Fibroblast of lung (primary cell): ENCODE measurements around the gene ISG15. TPM values are rescaled to one million over a fixed set of nuclear protein-coding genes. Genes with fewer than 3 reads are reported as not detected.

Experiments
- DNase-seq, 2 donors: peaks; one replicate each; pipeline versions ENCODE4 v3.0.0 to v3.0.0-alpha.2; 2010; ENCODE audit warnings: low read depth in 2 of 2
- H2AFZ ChIP-seq: 2 replicates; pipeline ENCODE4 v1.5.1; 2012; ENCODE audit warnings: low read length, control low read depth, inconsistent platforms
- H3K27ac ChIP-seq: 2 replicates; pipeline ENCODE4 v1.5.1; 2011; ENCODE audit warnings: low read length, control low read depth; ENCODE audit not compliant: insufficient read depth
- H3K27me3 ChIP-seq: 2 replicates; pipeline ENCODE4 v1.5.1; 2011; ENCODE audit warnings: mild to moderate bottlenecking, low read length; ENCODE audit not compliant: control insufficient read depth, insufficient read depth
- H3K36me3 ChIP-seq: 2 replicates; pipeline ENCODE4 v1.5.1; 2011; ENCODE audit warnings: low read length; ENCODE audit not compliant: control insufficient read depth, insufficient read depth
- H3K4me1 ChIP-seq: 2 replicates; pipeline ENCODE4 v1.5.1; 2011; ENCODE audit warnings: low read length; ENCODE audit not compliant: control insufficient read depth, insufficient read depth; ENCODE audit errors: extremely low read depth
- H3K4me2 ChIP-seq: 2 replicates; pipeline ENCODE4 v1.5.1; 2011; ENCODE audit warnings: low read length, control low read depth; ENCODE audit not compliant: insufficient read depth; ENCODE audit errors: extremely low read depth
- H3K4me3 ChIP-seq, 4 experiments: fragments of 200-600 bp in 1 of 4; sonication (generic) in 1 of 4; replicated peaks in 1 of 4; 2 replicates each; pipeline ENCODE4 v1.5.1; 2011 to 2016; ENCODE audit warnings: low read length in 4 of 4, low read depth in 3 of 4, mild to moderate bottlenecking in 3 of 4, control low read depth in 2 of 4, inconsistent platforms in 1 of 4, mixed read lengths in 1 of 4; ENCODE audit not compliant: insufficient read depth in 1 of 4; ENCODE audit errors: control extremely low read depth in 1 of 4
- H3K79me2 ChIP-seq: 2 replicates; pipeline ENCODE4 v1.5.1; 2012; ENCODE audit warnings: mild to moderate bottlenecking, low read length, inconsistent platforms; ENCODE audit not compliant: control insufficient read depth, insufficient read depth
- H3K9ac ChIP-seq: 2 replicates; pipeline ENCODE4 v1.5.1; 2011; ENCODE audit warnings: mild to moderate bottlenecking, low read length, control low read depth; ENCODE audit not compliant: insufficient read depth
- H3K9me3 ChIP-seq: 2 replicates; pipeline ENCODE4 v1.5.1; 2012; ENCODE audit warnings: low read depth, low read length; ENCODE audit not compliant: control insufficient read depth, insufficient read depth
- H4K20me1 ChIP-seq: 2 replicates; pipeline ENCODE4 v1.5.1; 2011; ENCODE audit warnings: low read length; ENCODE audit not compliant: control insufficient read depth, insufficient read depth; ENCODE audit errors: extremely low read depth
- CTCF ChIP-seq, 2 donors: IDR thresholded peaks in 1 of 2; conservative IDR thresholded peaks in 1 of 2; 1 replicate in 1 of 2; 2 replicates in 1 of 2; pipeline ENCODE4 v1.5.1; 2011 to 2012; ENCODE audit warnings: low read length in 2 of 2, control low read depth in 1 of 2, inconsistent platforms in 1 of 2, low read depth in 1 of 2, mild to moderate bottlenecking in 1 of 2
- EZH2 ChIP-seq: IDR thresholded peaks from 2 replicates; pipeline ENCODE4 v1.5.1; 2012; ENCODE audit warnings: low read length, control low read depth, mild to moderate bottlenecking; ENCODE audit errors: missing control alignments
- polyA plus RNA-seq, 2 donors: library from polyadenylated mRNA; depleted of rRNA in 1 of 2; stranded (reverse) in 1 of 2; unstranded in 1 of 2; fragments of >200 nt; gene quantifications; 2 replicates each; pipeline ENCODE4 v1.2.1, GENCODE V29; 2011 to 2012; ENCODE audit warnings: missing spikeins in 1 of 2
- total RNA-seq: library from RNA; depleted of rRNA; stranded (reverse); fragments of >200 nt; gene quantifications from 2 replicates; pipeline ENCODE4 v1.2.1, GENCODE V29; 2014

The ISG15 gene
- total and polyA plus RNA-seq, 2 donors (not counting 1 experiment from before 2014, with no cell fraction given) = 24.2 to 93.3 TPM

- Histone ChIP-seq H3K9ac (no peak overlapping the region), H2AFZ (no peak overlapping the region), H4K20me1 (no peaks in the 10 kb centered on the region), H3K79me2 (no peaks in the 10 kb centered on the region), H3K36me3 (peaks cover 11% of the 10 kb centered on the region), H3K4me1 (no peaks in the 10 kb centered on the region), H3K27me3 (no peaks in the 10 kb centered on the region), H3K27ac (no peak overlapping the region), H3K9me3 (no peaks in the 10 kb centered on the region), H3K4me3 (no peak overlapping the region), H3K4me2 (no peak overlapping the region)
- no peak for DNase-seq
- TF ChIP-seq CTCF (conservative IDR thresholded peaks at IDR 0.05 in 1 of 2, IDR thresholded peaks at IDR 0.05 in 1 of 2; ENCODE audit: low read depth in 1 of 2, low read length in 2 of 2) (no peak), EZH2 (no peak)
These were observed 33.5 kb downstream of the ISG15 start for GRCh38 chr1:1046767-1047166.

GRCh38 chr1:1047407-1047806, 34.1 kb downstream of the ISG15 start:
- H3K27ac ChIP-seq = no peak overlapping the region
- H3K27me3 ChIP-seq = no peaks in the 10 kb centered on the region
- H4K20me1 ChIP-seq = no peaks in the 10 kb centered on the region
- no peaks in the 10 kb centered on the region for H3K79me2 ChIP-seq
- H3K4me1 ChIP-seq = no peaks in the 10 kb centered on the region
- H3K9me3 ChIP-seq = no peaks in the 10 kb centered on the region
- TF ChIP-seq CTCF (conservative IDR thresholded peaks at IDR 0.05 in 1 of 2, IDR thresholded peaks at IDR 0.05 in 1 of 2; ENCODE audit: low read depth in 1 of 2, low read length in 2 of 2) (no peak), EZH2 (no peak)
- no peak overlapping the region for H2AFZ ChIP-seq
- H3K4me2 ChIP-seq = no peak overlapping the region
- no peak overlapping the region for H3K4me3 ChIP-seq
- no peak for DNase-seq
- H3K9ac ChIP-seq = no peak overlapping the region
- H3K36me3 ChIP-seq = peaks cover 8% of the 10 kb centered on the region

- Histone ChIP-seq H3K9ac (no peak overlapping the region), H2AFZ (no peak overlapping the region), H3K27ac (no peak overlapping the region), H3K4me3 (no peak overlapping the region), H4K20me1 (no peaks in the 10 kb centered on the region), H3K79me2 (no peaks in the 10 kb centered on the region), H3K36me3 (peaks cover 5% of the 10 kb centered on the region), H3K9me3 (no peaks in the 10 kb centered on the region), H3K27me3 (no peaks in the 10 kb centered on the region), H3K4me1 (no peaks in the 10 kb centered on the region), H3K4me2 (no peak overlapping the region)
- TF ChIP-seq EZH2 (no peak), CTCF (conservative IDR thresholded peaks at IDR 0.05 in 1 of 2, IDR thresholded peaks at IDR 0.05 in 1 of 2; ENCODE audit: low read depth in 1 of 2, low read length in 2 of 2) (no peak)
- DNase-seq = no peak
These were observed 34.7 kb downstream of the ISG15 start for GRCh38 chr1:1047963-1048362.
